WI38 (cell line): ENCODE measurements around the gene C1orf53.
"Not testable (repeated sequence)": the region's sequence is repeated elsewhere in the genome, so short reads cannot be mapped to it uniquely, and the experiment has no call there.

ENCODE experiments used
- H3K4me3 ChIP-seq: 2 replicates; pipeline ENCODE4 v1.5.1; 2011; ENCODE audit warnings: low read depth, mild to moderate bottlenecking, control low read depth, low read length
- CTCF ChIP-seq: IDR thresholded peaks from 2 replicates; pipeline ENCODE4 v1.5.1; 2012; ENCODE audit warnings: low read depth, mild to moderate bottlenecking, control low read depth, low read length

C1orf53 gene

DNA sequence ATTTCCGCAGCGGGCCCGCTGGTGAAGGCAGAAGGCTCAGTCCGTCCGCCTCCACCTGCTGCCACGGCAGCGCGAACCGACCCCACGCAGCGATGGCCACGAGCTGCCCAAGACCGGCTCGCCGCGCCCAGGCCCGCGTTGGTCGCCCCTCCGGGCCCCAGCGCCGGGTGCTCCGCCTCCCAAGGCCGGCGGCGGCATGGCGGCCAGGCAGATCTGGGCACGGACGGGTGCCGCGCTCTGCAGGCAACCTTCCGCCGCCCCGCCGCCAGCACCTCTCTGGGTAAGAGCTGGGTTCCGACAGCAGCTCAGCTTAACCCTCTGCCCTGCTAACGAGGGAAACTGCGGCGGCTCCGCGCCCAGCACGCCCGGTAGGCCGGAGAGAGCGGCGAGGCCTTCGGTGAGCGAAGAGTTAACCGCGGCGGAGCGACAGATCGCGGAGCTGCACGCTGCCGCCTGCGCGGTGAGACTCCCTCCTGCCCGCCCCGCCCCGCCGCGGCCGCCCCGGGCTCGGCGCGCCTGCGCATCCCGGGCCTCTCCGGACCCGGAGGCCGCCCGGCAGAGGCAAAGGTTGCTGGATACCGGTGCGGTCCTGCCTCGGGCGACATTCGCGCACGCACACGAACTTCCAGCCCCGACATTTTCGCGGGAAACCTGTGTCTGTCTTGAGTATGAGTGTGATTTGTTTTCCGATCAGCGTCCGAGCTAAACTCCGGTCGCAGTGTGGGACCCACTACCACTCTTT lies at the start of gene C1orf53:
TSS of gene C1orf53 (plus strand) at position 177 of the 742 bp plus-strand sequence. CDS start at position 197, 20 bp downstream.
- TF ChIP-seq CTCF: no peak

DNA sequence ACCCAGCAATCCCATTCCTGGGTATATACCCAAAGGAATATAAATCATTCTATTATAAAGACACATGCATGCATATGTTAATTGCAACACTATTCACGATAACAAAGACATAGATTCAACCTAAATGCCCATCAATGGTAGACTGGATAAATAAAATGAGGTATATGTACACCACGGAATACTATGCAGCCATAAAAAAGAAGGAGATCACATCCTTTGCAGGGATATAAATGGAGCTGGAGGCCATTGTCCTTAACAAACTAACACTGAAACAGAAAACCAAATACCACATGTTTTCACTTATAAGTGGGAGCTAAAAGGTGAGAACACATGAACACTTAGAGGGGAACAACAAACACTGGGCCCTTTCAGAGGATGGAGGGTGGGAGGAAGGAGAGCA lies 46.7 kb upstream of the C1orf53 start:
- not testable (repeated sequence) for H3K4me3 ChIP-seq

More for the DNA sequence above, at the start of gene C1orf53:
- H3K4me3 ChIP-seq: peak within 1 kb of the TSS; percentile 59

GRCh38 chr1:197857477-197857876 lies 45.0 kb upstream of the C1orf53 start:
- no peak overlapping the region for H3K4me3 ChIP-seq
- TF ChIP-seq CTCF: no peak

GRCh38 chr1:197859024-197859423 lies 43.4 kb upstream of the C1orf53 start:
- H3K4me3 ChIP-seq: no peak overlapping the region
- no peak for TF ChIP-seq CTCF

- no peak overlapping the region for H3K4me3 ChIP-seq
- TF ChIP-seq CTCF: no peak
Measured at GRCh38 chr1:197862221-197862620, 40.2 kb upstream of the C1orf53 start.

GRCh38 chr1:197862671-197863070 lies 39.8 kb upstream of the C1orf53 start:
- no peak overlapping the region for H3K4me3 ChIP-seq
- no peak for TF ChIP-seq CTCF

DNA sequence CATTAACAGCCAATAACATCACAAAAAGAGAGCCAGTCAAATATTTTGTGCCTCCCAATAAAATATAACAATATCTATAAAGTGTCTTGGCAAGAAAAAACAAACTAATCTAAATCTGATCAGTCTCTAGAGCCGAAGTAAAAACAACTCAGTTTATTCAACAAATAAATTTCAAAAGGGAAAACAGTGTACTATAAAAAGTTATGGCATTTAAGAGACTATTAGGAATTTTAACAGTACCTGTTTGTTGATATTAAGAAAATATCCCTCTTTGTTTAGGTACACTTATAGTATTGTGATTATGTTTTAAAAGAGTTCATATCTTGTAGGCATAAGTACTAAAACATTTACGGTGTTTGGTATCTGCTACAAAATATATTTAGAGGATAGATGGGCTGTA lies 36.6 kb upstream of the C1orf53 start:
- no peak overlapping the region for H3K4me3 ChIP-seq
- TF ChIP-seq CTCF: no peak
